Smooth muscle cell (in vitro differentiated cells): Measurements from ENCODE around the gene TTF1. TPM values are rescaled to one million over a fixed set of nuclear protein-coding genes. Genes with fewer than 3 reads are reported as not detected.

Experiments used
- DNase-seq: peaks from one replicate; lab custom pipeline; 2025; ENCODE audit not compliant: unreplicated experiment; lab: John Stamatoyannopoulos, UW
- H2AFZ ChIP-seq: fragments of 200-600 bp; sonication (generic); 2 replicates; pipeline ENCODE4 v1.6.0; 2016; ENCODE audit warnings: antibody characterized with exemption, low read depth, mild to moderate bottlenecking
- H3F3A ChIP-seq: fragments of 200-600 bp; sonication (generic); 2 replicates; pipeline ENCODE4 v1.6.0; 2017; ENCODE audit warnings: antibody characterized with exemption, low read depth
- H3K27ac ChIP-seq: fragments of 200-600 bp; sonication (generic); 2 replicates; pipeline ENCODE4 v1.5.1; 2016; ENCODE audit warnings: low read depth, mild to moderate bottlenecking
- H3K27me3 ChIP-seq: fragments of 200-600 bp; sonication (generic); 2 replicates; pipeline ENCODE4 v1.6.1; 2016; ENCODE audit warnings: low read depth, mild to moderate bottlenecking
- H3K36me3 ChIP-seq: fragments of 200-600 bp; sonication (generic); 2 replicates; pipeline ENCODE4 v1.5.1; 2016; ENCODE audit warnings: low read depth
- H3K4me1 ChIP-seq: fragments of 200-600 bp; sonication (generic); 2 replicates; pipeline ENCODE4 v1.5.1; 2016; ENCODE audit warnings: low read depth
- H3K4me2 ChIP-seq: fragments of 200-600 bp; sonication (generic); 2 replicates; pipeline ENCODE4 v1.6.0; 2016; ENCODE audit warnings: mild to moderate bottlenecking
- H3K4me3 ChIP-seq: fragments of 200-600 bp; sonication (generic); 2 replicates; pipeline ENCODE4 v1.5.1; 2016; ENCODE audit warnings: mild to moderate bottlenecking
- H3K79me2 ChIP-seq: fragments of 200-600 bp; sonication (generic); 2 replicates; pipeline ENCODE4 v1.6.0; 2016; ENCODE audit warnings: low read depth, mild to moderate bottlenecking
- H3K9ac ChIP-seq: fragments of 200-600 bp; sonication (generic); 2 replicates; pipeline ENCODE4 v1.6.0; 2016; ENCODE audit warnings: low read depth
- H3K9me3 ChIP-seq: fragments of 200-600 bp; sonication (generic); replicated peaks from 2 replicates; pipeline ENCODE4 v1.5.1; 2016; ENCODE audit warnings: low read depth
- H4K20me1 ChIP-seq: fragments of 200-600 bp; sonication (generic); 2 replicates; pipeline ENCODE4 v1.6.0; 2016; ENCODE audit warnings: low read depth
- CTCF ChIP-seq: fragments of 200-600 bp; sonication (generic); IDR thresholded peaks from 2 replicates; pipeline ENCODE4 v1.5.1; 2017; ENCODE audit warnings: borderline replicate concordance, mild to moderate bottlenecking, antibody characterized with exemption; ENCODE audit not compliant: insufficient read depth, poor library complexity, severe bottlenecking
- WGBS: methylation state at CpG from one replicate; pipeline ENCODE4 v1.1.7; 2016; ENCODE audit warnings: low lambda C conversion rate; 5-methylcytosine and 5-hydroxymethylcytosine counted together
- polyA plus RNA-seq: library from polyadenylated mRNA; unstranded; fragments of >200 nt; fragmentation: Nextera tagmentation; extraction: Ambion mirVana; gene quantifications from 2 replicates; pipeline ENCODE4 v1.2.1, GENCODE V29; 2016
- total RNA-seq: library from RNA; depleted of rRNA; stranded (reverse); fragments of >200 nt; gene quantifications from 2 replicates; pipeline ENCODE4 v1.2.3, GENCODE V29; 2014

Gene TTF1
- total and polyA plus RNA-seq, 2 experiments from 2014 or later, result 5.5 to 16.4 TPM

GRCh38 chr9:132357764-132358163, 48.9 kb downstream of the TTF1 start:
- no peak for DNase-seq
- TF ChIP-seq CTCF, result no peak
- Histone ChIP-seq H3K36me3 (no peaks in the 10 kb centered on the region), H3K4me1 (peaks cover 12% of the 10 kb centered on the region), H3K9ac (no peak overlapping the region), H3K27ac (no peak overlapping the region), H3K79me2 (peaks cover 20% of the 10 kb centered on the region), H3K4me2 (no peak overlapping the region), H3K9me3 (no peaks in the 10 kb centered on the region), H3K4me3 (no peak overlapping the region), H3F3A (no peaks in the 10 kb centered on the region), H4K20me1 (peaks cover 13% of the 10 kb centered on the region), H3K27me3 (no peaks in the 10 kb centered on the region), H2AFZ (no peak overlapping the region)
- WGBS, result 96% methylated on average over 7 of the region's 7 CpGs

GRCh38 chr9:132356324-132356924, 50.2 kb downstream of the TTF1 start:
- Histone ChIP-seq H4K20me1 (peaks cover 25% of the 10 kb centered on the region), H3K4me1 (peaks cover 12% of the 10 kb centered on the region), H3K27ac (no peak overlapping the region), H3K36me3 (peaks cover under 1% of the 10 kb centered on the region), H3K4me2 (no peak overlapping the region), H2AFZ (no peak overlapping the region), H3K4me3 (no peak overlapping the region), H3K27me3 (no peaks in the 10 kb centered on the region), H3K9me3 (no peaks in the 10 kb centered on the region), H3K9ac (no peak overlapping the region), H3K79me2 (peaks cover 33% of the 10 kb centered on the region), H3F3A (no peaks in the 10 kb centered on the region)
- no peak for DNase-seq
- no peak for TF ChIP-seq CTCF
- WGBS, result 93% methylated on average over 26 of the region's 26 CpGs

GRCh38 chr9:132354637-132355355, 51.8 kb downstream of the TTF1 start, which contains the start of gene SETX:
SETX (minus strand) TSS chr9:132354986; CDS start chr9:132349428, 5,558 bp downstream.
- TF ChIP-seq CTCF, result no peak
- peak; percentile 87 for DNase-seq
- Histone ChIP-seq H3K79me2 (peaks cover 49% of the 10 kb centered on the region), H3K4me3 (peak within 1 kb of the TSS; percentile 71), H2AFZ (peak within 1 kb of the TSS; percentile 99), H3K27ac (peak within 1 kb of the TSS; percentile 84), H3K4me1 (peaks cover 12% of the 10 kb centered on the region), H3F3A (no peaks in the 10 kb centered on the region), H3K9ac (peak within 1 kb of the TSS; percentile 92), H4K20me1 (peaks cover 37% of the 10 kb centered on the region), H3K36me3 (peaks cover 6% of the 10 kb centered on the region), H3K4me2 (peak within 1 kb of the TSS; percentile 90), H3K27me3 (no peaks in the 10 kb centered on the region), H3K9me3 (no peaks in the 10 kb centered on the region)
- WGBS, result 0% methylated on average over 53 of the region's 82 CpGs
